Measurements from ENCODE around the gene IFI30.
"Not testable (repeated sequence)": the region's sequence is repeated elsewhere in the genome, so short reads cannot be mapped to it uniquely, and the experiment has no call there.

IFI30 gene

DNA sequence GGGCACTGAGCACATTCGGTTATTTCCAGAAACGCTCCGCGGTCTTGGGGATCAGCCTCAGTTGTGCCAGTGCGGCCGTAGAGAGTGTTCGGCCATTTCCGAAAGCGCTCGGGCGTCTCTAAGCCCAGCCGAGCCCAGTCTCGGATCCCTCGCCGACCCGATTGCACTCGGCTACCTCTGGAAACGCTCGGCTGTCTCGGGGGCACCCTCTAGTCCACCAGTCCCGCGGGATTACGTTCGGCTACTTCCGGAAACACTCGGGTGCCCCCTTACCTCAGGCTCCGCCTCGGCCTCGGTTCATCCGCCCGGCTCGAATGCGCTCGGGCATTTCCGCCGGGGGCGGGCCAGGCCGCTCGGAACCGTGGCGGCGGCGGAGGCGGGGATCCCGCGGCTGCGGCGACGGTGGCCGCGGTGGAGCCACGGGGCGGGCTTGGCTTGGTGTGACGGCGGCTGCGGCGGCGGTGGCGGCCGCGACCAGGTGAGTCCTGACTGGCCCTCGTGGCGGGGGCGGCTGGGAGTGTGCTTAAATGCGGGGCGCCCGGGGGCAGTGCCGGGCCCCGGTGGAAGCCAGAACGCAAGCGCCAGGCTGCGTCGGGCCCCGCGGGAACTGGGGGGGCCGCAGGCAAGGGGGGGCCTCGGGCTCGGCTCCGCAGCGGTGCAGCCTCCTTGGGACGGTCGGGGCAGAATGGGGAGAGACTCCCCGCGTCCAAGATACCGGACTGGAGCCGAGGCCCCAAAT, 20.6 kb upstream of the IFI30 start, which contains the start of gene PIK3R2:
Gene PIK3R2, plus strand, starts transcription at position 347 of the 739 bp plus-strand sequence. CDS start 2,717 bp downstream, outside the sequence.
- peak; percentile 99 for DNase-seq (ENCODE audit: low read depth)

DNA sequence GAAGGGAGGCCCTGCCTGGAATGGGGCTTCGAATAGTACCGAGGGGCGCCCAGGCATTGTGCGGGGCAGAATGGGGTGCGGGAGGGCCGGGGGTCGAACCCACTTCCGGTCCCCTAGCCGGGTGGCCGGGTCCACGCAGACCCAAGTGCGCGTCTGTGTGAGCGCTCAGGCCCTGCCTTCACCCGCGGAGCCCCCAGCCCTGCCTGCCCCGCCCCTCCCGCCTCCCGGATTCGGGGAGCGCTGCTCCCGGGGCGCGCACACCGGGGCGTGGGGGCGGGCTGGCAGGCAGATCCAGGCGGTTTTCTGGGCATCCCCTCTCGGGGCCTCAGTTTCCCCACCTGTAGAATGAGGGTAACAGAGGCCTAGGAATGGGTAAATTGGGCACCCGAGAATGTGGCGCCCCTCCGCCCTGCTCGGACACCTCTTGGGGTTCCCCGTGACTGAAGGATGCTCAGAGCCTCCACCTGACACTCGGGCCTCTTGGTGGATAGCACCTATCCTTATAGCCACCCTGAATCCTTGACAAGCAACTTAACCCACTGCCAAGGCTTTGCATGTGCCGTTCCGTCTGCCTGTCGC, 20.0 kb upstream of the IFI30 start:
- DNase-seq (ENCODE audit: low read depth), result no peak

DNA sequence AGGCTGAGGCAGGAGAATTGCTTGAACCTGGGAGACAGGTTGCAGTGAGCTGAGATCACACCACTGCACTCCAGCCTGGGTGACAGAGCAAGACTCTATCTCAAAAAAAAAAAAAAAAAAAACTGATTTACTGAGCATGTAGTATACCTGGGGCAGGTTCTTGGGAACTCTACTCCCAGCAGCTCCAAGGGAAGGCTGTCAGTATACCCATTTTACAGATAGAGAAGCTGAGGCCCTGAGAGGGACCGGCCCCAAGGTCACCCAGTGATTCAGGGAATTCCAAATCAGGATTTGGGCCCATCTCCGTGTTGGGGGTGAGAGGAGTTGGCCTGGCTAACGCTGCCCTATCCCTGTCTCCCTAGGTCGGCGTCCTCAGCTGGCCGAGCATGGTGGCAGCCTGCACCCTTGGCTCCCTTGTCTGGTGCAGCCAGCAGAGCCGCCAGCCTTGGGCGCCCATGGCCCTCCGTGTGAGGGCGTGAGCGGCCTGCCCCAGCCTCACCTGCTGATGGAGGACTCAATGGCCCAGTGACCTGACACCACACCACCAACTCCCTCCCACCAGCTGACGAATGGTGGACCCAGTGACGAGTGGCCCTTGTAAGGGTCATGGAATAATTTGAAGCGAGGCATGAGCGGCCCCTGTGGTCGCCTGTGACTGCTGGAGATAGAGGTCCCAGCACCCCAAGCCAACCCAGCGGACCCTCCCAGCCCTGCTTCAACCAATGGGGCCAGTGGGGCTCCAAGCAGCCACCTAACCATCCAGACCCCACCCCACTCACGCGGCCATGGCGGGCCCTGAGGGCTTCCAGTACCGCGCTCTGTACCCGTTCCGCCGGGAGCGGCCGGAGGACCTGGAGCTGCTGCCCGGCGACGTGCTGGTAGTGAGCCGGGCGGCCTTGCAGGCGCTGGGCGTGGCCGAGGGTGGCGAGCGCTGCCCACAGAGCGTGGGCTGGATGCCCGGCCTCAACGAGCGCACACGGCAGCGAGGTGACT, 18.2 kb upstream of the IFI30 start:
- DNase-seq (ENCODE audit: low read depth), result no peak

DNA sequence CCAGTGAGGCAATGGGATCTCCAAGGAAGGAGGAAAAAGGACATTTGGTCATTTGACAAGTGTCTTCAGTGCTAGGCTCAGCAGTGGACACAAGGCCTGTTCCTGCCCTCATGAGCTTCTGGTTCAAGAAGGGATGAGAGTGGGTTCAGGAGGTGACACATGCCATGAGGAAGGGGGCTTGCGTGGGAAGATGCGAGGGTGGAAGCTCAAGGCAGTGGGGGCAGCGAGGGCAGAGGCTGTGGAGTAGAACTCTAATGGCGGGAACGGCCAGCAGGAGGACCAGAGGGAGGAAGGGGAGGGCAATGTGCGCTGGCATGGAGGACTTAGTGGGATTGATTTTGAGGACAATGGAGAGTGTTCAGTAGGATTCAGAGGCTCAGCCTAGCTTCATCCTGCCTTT, 17.3 kb upstream of the IFI30 start:
- no peak for DNase-seq (ENCODE audit: low read depth)

DNA sequence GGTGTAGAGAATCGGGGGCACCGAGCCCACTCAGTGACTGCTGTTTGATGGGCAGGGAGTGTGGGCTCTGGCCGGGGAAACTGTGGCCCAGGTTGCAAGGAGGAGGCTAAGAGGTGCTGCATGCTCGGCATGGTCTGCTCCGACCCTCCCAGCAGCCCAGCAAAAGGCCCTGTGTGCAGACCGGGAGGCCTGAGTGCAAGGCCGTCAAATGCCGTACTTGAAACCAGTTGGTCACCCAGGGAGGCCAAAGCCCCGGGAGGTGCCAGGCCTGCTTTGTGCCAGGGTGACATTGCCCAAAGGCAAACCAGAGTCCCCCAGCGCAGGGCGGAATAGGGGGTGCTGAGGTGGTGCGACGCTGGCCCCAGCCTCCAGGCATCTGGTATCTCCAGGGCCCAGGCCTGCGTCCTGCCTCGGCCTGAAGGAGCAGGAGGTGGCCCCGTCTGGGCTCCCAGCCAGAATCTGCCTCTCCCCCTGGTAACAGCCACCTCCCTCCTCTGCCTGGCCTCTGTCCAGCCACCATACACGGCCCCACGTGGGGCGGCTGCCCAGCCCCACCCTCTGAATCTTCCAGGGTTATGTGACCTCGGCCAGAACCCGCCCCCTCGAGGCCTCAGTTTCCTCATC, 16.7 kb upstream of the IFI30 start:
- DNase-seq (ENCODE audit: low read depth), result no peak

DNA sequence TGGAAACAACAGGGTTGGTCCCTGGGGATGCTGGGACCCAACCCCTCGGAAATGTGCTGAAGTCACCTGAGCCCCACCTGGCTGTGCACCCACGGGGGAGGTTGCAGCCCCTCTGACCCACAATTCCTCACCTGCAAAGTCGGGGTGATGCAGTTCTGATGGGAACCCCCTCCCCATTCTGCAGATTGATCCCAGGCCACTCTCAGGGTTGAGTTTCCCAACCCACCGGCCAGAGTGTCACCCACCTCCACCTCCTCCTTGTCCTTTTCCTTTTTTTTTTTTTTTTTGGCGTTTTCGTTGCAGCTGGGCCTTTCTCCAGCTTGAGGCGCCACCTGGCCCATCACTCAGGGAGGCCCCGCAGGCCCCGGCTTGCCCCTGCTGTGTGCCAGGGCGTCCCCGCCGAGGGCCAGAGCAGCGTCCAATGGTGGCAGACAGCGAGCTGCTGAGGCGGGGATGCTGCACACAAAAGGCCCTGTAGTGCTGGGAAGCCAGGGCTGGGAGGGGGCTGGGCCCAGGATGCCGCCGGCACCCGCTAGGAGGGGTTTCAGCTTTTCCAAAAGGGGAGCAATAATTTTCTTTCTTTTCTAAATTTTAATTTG, 16.0 kb upstream of the IFI30 start:
- DNase-seq (ENCODE audit: low read depth), result no peak

DNA sequence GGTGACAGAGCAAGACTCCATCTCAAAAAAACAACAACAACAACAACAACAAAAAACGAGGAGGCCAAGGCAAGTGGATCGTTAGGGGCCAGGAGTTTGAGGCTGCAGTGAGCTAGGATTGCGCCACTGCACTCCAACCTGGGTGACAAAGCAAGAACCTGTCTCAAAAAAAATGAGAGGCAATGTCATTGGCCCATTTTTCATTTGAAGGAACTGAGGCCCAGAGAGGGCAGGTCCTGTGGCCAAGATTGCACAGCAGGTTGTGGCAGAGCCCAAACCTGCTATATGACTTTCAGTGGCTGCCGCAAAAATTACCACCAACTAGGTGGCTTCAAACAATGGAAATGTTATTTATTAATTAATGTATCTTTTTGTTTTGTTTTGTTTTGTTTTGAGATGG, 15.1 kb upstream of the IFI30 start:
- DNase-seq (ENCODE audit: low read depth), result no peak

DNA sequence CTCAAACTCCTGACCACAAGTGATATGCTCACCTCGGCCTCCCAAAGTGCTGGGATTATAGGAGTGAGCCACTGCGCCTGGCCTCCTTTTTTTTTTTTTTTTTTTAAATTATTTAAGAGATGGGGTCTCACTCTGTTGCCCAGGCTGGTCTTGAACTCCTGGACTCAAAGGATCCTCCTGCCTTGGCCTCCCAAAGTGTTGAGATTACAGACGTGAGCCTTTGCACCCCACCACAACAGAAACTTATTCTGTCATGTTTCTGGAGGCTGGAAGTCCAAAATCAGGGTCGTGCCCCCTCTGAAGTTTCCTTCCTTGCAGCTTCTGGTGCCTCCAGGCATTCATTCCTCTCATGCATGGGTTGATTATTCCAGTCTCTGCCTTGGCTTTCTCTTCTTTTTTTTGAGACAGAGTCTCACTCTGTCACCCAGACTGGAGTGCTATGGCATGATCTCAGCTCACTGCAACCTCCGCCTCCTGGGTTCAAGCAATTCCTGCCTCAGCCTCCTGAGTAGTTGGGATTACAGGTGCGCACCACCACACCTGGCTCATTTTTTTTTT, 14.5 kb upstream of the IFI30 start:
- DNase-seq (ENCODE audit: low read depth), result not testable (repeated sequence)

DNA sequence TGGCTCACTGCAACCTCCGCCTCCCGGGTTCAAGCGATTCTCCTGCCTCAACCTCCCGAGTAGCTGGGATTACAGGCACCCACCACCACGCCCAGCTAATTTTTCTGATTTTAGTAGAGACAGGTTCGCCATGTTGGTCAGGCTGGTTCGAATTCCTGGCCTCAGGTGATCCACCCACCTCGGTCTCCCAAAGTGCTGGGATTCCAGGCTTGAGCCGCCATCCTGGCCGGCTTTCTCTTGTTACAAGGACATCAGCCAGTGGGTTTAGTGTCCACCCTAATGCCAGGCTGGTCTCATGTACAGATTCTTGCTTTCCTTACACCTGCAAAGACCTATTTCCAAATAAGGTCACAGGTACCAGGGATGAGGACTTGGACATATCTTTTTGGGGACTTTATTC, 13.8 kb upstream of the IFI30 start:
- DNase-seq (ENCODE audit: low read depth), result no peak

DNA sequence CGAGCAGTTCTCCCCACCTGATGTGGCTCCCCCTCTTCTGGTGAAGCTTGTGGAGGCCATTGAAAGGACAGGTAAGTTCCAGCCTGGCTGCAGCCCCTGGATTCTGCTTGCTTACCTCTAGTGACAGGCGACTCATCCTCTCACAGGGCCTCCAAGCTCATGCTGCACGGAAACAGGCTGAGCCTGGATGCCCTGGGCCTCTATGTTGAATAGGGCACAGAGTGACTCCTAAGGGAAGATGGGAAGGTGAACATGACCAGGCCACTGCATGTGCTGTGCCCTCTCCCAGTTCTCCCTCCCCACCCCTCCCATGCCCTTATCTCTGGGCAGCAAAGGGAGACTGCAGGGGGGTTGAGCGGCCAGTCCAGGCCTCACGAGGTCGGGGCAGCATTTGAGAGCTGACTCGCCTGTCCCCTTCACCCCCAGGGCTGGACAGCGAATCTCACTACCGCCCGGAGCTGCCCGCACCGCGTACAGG, 13.1 kb upstream of the IFI30 start:
- DNase-seq (ENCODE audit: low read depth), result no peak

DNA sequence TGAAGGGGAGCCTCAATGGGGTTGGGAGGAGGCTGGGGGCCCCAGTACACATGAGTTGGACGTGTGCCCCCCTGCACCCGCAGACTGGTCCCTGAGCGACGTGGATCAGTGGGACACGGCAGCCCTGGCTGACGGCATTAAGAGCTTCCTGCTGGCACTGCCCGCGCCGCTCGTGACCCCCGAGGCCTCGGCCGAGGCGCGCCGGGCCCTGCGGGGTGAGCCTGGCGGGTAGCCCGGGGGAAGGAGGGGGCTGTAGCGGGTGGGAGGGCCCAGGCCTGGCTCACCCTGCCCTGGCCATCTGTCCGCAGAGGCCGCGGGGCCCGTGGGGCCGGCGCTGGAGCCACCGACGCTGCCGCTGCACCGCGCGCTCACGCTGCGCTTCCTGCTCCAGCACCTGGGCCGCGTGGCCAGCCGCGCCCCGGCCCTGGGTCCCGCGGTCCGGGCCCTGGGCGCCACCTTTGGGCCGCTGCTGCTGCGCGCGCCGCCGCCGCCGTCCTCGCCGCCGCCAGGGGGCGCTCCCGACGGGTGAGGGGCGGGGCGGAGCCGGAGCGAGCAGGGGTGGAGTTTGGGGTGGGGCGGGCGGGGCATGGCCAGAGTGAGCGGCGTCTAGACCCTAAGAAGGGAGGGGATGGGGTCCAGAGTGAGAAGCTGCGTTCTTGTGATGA, 12.5 kb upstream of the IFI30 start:
- DNase-seq (ENCODE audit: low read depth), result peak; percentile 81

DNA sequence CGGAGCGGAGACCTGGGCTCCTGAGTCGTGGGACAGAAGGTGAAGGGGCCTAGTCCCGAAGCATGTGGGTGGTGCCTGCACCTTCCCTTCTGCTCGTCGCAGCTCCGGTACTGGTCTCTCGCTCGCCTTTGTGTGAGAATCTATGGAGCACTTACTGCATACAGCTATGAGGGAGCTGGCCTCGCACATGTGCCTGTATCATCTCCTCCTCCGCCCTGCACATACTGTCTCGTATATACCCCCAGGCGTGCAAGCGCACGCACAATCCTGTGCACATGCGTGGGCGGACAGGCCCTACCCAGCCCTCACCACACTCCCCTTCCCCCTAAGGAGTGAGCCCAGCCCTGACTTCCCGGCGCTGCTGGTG, 12.0 kb upstream of the IFI30 start:
- no peak for DNase-seq (ENCODE audit: low read depth)

DNA sequence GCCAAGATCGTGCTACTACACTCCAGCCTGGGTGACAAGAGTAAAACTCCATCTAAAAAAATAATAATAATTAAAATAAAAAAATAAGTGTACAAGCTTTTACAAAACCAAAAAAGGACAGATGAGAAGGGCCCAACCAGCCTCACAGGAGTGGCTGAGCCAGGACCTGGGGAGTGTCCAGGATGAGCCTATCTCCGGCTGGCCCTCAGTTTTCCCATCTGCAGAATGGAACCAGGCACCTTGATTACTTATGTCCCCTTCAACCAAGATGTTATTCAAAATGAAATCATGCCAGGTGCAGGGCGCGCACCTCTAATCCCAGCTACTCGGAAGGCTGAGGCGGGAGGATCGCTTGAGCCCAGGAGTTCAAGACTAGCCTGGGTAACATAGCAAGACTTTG, 9.5 kb upstream of the IFI30 start:
- DNase-seq (ENCODE audit: low read depth), result no peak

DNA sequence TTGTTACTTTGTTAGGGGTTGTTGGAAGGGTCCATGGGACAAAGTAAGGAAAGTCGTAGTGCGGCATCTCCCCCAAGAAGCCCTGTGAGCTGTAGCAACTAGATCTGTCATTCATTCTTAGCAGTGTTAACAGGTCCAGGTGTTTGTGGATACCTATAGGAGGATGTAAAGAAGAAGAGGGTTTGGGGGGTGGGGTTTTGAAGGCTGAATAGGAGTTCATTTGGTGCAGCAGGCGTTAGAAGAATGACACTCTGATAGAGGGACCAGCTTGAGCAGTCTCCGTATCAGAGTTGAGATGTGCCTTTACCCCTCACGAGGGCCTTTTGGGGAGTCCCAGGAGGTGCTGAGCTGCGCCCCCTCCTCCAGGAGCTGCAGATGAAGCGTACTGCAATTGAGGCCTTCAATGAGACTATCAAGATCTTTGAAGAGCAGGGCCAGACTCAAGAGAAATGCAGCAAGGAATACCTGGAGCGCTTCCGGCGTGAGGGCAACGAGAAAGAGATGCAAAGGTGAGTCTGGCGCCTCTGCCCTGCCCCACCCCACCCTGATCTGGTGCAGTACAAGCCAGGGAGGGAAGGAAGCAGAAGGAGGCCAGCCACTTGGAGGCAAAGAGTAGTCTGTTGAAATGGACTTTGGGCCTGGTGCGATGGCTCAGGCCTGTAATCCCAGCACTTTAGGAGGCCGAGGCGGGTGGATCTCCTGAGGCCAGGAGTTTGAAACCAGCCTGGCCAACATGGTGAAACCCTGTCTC, 7.6 kb upstream of the IFI30 start:
- no peak for DNase-seq (ENCODE audit: low read depth)

DNA sequence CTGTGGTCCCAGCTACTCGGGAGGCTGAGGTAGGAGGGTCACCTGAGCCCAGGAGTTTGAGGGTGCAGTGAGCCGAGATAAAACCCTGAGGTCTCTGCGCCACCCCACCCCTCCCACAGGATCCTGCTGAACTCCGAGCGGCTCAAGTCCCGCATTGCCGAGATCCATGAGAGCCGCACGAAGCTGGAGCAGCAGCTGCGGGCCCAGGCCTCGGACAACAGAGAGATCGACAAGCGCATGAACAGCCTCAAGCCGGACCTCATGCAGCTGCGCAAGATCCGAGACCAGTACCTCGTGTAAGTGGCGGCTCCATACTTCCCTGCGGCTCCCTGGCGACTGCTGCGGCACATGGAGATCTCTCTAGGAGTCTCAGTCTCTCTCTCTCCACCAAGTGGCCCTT, 6.6 kb upstream of the IFI30 start:
- DNase-seq (ENCODE audit: low read depth), result no peak

DNA sequence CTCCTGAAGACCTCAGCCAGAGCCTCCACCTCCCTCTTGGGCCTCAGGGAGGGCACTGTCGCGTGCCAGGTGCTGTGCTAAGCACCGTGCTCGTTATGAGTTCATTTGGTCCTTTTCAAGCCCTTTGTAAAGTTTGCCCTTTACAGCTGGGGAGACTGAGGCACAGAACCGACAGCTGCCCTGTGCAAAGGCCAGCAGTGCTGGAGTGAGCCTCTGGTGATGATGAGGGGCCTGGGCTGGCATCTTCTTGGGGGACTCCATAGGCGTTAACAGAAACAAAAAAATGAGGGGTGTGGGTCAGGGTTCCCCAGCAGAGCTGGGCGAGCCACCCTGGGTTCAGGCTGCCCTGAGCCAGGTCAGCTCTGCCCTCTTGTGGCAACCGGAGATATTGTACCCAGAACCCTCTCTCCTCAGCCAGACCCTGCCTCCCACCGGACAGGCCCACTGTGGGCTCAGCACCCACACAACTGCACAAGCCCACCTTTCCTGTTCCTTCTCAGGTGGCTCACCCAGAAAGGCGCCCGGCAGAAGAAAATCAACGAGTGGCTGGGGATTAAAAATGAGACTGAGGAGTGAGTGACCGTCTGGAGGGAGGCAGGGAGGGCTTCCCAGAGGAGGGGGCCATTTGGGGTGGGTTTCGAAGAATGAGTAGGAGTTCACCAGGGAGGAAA, 5.5 kb upstream of the IFI30 start:
- peak; percentile 46 for DNase-seq (ENCODE audit: low read depth)

DNA sequence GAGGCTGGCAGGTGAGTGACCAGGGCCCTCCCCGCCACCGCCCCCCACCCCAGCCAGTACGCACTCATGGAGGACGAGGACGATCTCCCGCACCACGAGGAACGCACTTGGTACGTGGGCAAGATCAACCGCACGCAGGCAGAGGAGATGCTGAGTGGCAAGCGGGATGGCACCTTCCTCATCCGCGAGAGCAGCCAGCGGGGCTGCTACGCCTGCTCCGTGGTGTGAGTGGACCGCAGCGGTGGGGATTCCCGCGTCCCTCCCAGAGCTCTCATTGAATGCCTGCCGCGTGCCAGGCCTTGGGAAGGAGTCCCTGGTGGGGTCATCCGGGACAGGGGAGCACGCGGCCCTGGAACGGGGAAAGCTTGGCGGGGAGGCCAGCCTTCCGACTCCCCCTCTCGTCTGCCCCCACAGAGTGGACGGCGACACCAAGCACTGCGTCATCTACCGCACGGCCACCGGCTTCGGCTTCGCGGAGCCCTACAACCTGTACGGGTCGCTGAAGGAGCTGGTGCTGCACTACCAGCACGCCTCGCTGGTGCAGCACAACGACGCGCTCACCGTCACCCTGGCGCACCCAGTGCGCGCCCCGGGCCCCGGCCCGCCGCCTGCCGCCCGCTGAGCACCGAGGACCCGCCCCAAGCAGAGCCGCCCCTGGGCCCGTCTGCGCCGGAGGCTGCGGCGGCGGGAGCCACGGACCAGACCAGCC, 4.8 kb upstream of the IFI30 start:
- no peak for DNase-seq (ENCODE audit: low read depth)

DNA sequence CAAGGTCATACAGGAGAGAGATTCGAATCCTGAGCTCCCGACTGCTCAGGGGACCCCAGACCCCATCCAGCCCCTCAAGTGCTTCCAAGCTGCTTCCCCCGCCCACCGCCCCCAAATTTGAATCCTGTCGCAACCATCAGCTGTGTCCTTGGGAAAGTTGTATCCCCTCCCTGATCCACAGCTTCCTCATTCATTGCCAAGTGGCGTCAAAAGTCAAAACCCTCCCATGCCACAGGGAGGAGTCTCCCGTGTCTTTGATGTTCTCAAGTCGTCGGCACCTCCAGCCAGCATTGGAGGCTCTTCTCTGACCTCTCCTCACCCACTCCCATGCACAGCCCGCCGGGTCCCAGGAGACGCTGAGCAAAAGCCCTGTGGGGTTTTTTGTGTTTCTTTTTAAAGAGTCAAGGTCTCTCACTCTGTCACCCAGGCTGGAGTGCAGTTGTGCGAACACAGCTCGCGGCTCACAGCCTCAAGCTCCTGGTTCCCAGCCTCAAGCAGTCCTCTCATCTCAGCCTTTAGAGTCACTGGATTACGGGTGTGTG, 2.8 kb upstream of the IFI30 start:
- DNase-seq (ENCODE audit: low read depth), result no peak

Data from activated T-cell treated with anti-CD3 and anti-CD28 coated beads for 1 hour (primary cell).